Hypothalamus (tissue), 51 donors: Measurements from ENCODE around the gene FYN.
A peak's percentile ranks its signal among the peaks of the same experiment; 100 is the strongest.

Experiments
- DNase-seq, 51 donors: peaks; one replicate each; lab custom pipeline; 2025; lab: John Stamatoyannopoulos, UW

The FYN gene

DNA sequence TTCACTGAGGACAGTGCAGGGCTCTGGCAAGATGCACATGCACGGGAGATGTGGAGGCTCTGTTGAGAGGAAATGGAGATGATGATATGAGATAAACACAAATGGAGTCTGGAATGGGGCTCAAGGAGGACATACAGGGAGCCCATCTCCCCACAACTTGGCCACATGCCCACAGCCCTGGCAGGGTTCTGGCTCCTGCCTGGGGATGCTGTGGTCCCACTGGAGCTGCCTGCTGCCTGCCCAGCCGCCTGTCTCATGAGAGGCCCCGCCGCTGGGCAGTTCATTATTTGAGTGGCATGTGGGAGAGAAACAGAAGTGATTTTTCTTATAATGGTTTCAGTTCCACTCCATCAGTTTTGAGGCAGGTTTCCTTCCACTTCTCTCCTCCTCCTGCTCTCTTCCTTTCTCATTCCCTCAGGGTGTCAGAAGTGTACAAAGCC, 134.0 kb downstream of the FYN start:
- peak in 2 of 51 donors; percentile 14 to 25 for DNase-seq

DNA sequence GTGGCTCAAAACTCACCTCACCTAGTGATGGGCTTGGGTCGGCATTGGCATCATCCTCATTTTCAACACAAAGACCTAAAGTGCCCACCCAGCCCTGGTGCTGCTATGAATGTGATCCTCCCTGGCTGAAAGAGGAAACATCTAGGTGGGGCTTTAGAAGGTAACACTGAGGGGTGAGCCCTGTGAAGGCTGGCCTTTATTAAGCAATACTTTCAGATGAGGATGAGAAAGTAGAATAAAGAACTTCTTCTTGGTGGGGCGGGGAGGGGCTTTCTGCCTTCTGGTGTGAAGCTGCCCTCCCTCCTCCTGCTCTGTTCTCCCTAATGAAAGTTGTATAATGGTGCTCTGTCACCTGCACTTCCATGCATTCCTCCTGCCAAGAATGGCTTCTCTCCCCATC, 134.6 kb downstream of the FYN start:
- DNase-seq = no peak

DNA sequence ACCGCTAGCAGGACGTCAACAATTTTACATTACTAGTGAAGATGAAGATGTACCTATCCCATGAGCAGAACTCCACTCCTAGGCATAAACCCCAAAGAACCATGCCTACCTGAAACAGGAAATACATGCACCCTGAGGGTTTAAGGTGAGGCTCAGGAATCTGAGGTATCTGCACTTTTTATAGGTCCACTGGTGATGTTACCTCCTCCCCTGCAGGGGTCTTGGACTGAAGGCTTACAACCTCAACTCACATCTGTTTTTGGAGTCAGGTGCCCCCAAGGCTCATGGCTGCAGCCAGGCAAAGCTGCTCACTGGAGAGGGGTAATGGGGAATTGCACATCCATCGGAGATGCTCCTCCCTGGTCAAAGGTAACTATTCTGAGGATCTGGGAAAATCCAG, 135.1 kb downstream of the FYN start:
- DNase-seq = no peak

DNA sequence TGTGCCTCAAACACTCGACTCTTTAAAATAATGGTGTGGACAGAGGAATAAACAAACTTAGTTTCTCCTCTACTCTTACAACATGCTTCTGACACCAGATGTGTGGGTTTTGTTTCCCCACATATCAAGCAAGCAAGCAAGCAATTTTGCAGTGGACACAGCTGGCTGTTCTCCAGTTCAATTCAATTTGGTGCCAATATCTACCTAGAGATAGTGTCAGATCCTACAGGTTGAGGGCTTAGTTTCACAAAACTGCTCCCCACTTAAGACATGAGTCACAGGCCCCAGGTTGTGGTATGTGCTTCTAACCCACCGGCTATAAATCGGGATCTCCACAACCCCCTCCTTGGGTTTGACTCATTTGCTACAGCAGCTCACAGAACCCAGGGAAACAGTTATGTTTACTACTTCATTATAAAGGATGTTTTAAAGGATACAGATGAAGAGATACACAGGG, 136.2 kb downstream of the FYN start:
- DNase-seq = no peak

DNA sequence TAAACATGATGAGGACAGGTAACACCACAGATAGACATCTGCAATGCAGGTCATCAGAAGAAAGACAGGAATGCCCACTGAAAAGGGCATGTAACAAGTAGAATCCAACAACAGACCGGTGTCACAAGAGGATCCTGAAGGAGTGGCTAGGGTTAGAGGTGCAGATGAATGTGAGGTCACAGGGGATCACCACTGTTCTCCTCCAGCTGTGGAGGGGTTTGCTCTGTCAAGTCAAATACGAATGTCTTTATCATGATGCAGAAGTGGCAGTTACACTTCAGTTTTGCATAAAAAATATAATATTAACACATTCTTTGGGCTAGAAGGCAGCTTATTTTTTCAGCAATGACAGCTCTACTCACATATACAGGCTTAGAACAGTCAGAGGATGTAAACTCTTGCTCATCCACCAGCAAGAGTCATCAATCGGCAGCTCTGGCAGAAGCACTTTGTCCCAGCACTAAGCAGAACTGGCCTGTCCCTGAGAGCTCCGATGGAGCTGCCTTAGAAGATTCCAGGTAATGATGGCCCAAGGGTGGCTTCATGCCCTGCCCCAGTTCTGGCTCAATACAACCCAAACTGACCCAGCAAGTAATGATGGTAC, 137.1 kb downstream of the FYN start:
- DNase-seq = no peak

DNA sequence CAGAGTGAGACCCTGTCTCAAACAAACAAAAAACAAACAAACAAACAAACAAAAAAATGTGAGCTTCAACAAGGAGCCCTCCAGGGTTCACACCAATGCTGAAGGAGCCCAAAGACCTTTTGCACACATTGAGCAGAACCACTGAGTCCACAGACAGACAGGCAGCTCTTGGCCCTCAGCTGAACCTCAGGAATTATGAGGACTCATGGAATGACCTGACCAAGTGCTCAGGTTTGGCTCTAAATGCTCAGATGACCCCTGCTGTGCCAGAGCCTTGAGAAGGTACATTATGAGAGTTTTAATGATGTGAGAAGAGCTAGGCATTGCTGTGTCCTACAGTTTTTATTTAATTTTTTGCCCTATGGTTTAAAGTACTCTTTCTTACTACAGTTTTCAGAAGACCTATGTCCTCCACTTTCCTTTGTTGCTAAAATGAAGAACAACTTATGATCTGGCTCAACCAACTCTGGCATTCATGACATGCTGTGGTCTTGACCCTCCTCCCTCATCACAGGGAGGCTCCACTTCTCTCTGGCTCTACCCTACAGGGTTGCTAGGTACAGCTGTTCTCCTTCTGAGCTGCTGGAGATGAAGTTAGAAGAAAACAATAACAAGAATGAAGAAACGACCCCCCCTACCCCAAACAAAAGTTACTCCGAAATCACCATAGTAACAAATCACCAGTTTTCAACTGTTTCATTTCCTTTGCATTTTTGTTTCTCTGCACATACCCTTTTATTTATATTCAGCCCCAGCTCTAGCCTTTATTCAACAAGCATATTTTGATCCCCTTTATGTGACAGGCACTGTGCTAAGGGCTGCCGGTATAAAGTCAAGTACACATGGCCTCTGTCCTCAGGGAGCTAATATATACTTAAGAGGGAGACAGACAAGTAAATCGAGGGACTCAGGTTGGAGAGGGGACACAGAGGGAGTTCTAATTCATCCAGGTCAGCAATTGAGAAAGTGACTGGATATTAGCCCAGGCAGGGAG, 138.9 kb downstream of the FYN start:
- no peak for DNase-seq

DNA sequence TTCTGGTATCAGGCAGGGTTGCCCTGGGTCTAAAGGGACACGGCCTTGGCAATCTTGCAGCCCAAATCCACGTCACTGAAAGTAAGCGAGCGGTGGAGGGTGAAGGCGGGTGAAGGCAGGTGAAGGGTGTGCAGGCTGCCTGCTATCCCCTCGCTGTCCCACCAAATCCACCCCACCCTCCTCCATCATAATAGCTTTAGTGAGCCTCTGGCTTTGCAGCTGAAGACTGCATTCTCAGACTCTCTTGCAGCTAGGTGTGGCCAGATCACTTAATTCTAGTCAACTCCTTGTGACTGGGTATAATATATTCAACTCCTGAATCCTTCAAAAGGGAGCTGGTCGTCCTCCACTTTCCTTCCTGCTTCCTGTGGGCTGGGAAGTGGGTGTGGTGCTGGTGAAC, 140.9 kb downstream of the FYN start:
- no peak for DNase-seq

DNA sequence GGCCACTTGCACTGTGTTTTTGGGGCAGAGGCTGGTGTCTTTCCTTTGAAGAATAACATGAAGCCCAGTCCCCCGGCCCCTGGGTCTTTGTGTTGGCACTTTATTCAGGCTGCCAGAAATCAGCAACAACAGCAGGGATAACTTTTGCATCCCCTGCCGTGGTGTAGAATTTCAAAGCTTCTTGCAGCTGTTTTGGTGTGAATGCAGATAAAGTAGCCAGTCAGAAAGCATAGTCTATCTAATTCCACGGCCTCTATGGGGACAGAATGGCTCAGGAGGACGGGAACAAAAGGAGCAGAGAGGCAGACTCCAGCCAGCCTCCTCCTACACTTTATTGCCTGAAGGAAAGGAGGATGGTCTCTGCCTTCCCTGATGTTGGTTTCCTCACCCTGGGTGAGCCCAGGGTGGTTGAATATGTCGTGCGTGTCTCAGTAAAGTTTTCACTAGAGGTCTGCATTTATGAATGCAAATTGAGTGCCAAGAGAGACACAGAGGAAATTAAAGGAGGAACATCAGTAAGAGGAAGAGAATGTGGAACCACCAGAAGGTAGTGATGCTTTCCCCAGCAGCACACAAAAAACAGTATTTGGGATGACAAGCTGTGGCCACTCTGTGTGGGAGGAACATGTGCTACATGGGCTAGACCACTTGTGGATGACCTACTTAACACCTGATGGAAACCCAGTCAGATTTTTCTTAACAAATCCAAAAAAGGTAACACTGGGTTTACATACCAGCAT, 141.6 kb downstream of the FYN start:
- DNase-seq = peak in 2 of 51 donors; percentile 16 to 44

DNA sequence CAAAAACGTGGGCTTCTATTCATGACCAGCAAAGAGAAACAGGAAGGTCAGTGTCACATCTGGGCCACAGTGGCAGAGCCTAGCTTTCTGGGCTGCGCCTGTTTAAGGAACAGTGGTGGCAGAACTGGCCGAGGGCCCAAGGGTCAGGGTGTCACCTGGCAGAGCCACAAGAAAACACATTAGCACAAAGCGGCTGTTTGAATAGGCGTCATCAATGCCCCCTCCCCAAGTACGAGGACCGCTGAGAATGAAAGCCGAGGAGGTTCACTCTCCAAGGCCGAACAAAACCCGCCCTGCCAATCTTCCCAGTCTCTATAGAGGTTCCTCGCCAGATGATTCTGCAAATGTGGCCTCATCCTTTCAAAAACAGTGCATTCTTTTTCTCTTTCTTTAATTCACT, 142.4 kb downstream of the FYN start:
- peak in 38 of 51 donors; percentile 10 to 92 (median 68) for DNase-seq

DNA sequence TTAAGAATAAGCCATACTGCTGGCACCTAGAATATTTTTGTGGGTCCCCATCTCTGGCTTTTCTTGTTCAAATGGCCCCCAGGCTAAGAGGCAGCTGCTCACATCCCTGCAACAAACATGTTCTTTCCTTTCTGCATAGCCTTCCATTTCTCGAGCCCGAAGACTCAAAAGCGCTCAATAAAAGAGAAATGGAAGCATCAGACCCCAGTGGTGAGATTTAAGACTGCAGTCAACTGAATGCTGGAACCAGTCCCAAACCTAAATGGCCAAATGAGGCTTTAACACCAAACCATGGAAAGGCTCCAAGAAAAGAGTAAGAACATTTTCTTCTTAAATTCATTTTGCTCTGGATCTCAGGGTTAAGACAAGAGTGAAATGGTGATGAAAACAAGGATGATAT, 145.4 kb downstream of the FYN start:
- DNase-seq = no peak

DNA sequence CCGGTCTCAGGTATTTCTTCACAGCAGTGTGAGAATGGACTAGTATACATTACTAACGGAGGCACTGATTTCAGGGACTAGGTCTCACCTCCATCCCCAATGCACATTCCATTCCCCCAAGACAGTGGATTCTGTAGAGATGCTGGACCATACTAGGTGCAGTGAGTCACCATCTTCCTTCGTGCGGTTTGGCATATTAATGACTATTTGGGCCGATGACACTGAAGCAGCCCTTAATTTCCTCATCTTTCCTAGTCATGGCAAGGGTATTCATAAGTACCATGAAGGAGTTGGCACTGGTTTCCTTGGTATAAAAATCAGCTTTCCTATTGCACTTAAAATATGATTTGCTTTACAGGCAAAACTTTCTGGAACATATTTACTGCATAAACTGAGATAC, 146.2 kb downstream of the FYN start:
- no peak for DNase-seq

DNA sequence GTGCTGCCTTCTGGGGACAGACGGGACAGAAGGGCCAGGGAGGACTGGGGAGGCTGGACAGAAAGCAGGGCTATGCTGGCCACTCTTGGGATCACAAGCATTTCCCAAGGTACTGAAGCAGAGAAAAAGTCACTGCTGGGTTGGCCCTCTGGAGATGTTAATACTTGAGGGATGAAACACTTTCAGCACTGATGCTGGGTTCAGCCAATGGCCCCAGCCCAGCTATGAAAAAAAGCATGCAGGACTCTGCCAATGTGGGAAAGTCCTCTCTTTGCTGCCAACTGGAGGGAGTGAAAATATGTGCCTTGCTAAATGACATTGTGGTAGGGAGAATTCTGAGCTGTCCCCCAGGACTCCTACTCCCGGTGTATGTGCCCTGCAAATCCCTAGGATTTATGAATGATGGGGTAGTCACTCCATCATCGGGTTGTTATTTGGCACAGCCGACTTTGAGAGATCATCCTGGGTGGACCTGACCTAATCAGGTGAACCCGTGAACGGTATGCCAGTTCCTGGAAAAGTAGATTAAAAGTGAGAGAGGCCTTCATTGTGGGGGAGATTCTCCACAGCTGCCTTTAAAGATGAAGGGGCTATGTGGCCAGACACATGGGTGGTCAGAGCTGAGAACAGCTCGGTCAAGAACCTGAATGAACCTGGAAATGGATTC, 147.7 kb downstream of the FYN start:
- peak in 21 of 51 donors; percentile 10 to 69 (median 40) for DNase-seq

DNA sequence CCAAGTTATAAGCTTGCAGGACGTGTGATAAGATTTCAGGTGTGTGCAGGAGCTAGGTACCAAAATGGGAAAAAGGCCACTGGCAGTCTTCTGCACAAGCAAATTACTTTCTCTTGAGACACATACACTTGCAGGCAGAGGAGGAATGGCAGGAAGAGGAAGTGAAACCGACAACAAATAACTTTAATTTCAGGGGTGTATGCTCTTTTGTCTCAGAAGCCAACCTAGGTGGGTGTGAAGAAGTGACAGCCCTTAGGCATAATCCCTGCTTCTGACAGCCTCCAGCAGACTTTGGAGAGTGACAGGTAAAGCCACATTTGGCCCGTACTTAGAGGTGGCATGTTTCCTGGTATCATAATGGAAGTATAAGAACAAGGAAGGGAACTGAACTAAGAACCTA, 148.7 kb downstream of the FYN start:
- DNase-seq = no peak

DNA sequence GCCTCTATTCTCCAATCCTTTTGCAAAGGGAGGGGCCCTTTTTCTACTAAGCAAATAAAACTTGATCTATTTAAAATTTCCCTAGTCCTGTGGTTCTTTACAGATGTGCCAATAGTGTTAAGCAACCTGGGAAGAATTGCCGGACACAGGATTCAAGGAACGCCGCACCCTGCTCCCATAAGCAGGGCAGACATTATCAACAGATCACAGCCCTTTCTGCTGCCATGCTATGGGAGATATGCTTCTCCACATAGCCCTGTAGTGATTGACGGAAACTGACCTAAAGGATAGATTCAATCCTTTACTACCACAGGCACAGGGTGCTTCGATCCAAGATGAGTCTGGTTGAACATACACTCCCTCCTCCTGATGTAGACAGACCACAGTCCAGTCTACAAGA, 149.2 kb downstream of the FYN start:
- DNase-seq = no peak

DNA sequence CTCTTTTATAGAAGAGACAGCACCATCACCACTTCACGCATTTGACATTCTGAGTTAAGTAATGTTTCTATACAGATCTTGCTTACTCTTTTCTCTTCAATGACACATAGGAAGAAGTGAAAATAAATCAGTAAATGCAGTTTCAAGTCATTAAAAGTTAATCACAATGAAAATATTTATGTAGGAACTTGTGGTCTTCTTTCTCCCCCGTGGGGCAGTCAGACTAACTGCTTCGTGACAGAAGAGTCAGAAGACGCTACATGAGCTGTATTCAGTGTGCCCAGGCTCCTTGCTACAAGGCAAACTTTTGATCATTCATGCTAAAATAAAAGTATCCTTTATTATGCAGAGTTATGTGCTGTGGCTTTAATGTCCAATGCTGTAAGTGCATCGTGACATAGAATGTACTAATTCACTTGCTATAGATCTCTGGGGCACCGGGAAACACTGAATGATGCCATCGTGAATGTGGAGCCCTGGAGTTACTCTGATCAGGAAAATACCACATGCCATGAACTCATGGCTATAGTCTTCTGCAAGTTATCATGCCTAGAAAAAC, 149.8 kb downstream of the FYN start:
- DNase-seq = no peak

DNA sequence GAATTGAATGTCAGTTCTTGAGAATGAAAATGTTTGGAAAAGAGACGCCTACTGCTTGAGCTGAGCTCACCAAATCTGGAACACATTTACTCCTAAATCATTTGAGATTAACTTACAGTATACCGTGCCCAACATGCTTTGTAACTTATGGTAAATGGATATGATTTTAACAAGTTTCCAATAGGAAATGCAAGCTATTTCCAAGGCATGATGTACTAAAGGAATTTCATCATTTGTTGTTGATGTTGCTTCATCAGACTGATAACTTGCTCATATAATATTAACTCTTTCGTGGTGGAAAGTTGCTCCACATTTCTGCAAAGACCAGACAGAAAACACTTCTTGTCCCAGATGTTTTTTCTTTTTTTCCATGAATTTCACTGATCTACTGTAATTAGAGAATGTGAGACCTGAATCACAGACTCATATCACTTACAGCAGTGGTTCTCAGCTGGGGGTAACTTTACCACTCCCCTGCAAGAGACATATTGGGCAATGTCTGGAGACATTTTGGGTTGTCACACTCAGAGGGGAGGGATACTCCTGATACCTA, 151.0 kb downstream of the FYN start:
- DNase-seq = no peak

DNA sequence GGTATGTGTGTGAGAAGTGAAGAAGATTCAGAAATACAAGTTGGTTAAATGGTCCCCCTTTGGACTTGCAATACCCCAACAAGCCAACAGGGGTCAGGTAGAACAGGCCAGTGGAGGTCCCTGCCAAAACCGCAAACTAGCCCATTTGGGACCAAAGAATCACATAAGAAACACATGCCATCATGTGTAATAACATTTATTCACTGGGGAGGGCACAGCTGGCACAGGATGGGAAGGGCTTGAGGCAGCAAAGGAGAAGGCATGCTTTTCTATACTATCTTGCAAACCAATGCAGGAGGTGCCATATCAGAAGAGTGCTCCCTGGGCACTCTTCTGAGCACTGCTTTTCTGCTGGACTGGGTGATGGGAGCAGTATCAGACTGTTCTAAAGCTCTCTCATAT, 151.5 kb downstream of the FYN start:
- no peak for DNase-seq

DNA sequence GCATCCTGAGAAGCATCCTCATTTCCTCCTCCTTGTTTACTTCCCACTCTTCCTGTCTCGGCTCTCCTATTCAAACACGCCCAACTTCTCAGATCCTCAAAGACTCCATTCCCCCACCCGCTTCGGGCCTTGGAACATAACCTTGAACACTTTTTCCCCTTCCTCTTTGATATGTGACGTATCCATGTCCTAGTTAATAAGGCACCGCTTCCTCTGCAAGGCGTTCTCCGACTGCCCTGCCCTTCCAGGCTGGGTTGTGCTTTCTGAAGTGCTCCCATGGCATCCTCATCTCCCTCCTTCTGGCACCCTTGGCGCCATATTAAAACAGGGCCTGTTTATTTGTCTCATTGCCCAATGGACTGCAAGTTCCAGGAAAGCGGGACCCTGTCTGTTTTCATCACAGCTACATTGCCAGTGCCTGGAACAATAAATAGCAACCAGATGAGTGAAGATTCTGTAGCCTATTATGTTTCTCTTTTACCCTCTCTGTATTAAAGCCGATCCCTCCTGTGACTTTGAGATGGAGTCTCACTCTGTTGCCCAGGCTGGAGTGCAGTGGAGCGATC, 152.2 kb downstream of the FYN start:
- DNase-seq = no peak

DNA sequence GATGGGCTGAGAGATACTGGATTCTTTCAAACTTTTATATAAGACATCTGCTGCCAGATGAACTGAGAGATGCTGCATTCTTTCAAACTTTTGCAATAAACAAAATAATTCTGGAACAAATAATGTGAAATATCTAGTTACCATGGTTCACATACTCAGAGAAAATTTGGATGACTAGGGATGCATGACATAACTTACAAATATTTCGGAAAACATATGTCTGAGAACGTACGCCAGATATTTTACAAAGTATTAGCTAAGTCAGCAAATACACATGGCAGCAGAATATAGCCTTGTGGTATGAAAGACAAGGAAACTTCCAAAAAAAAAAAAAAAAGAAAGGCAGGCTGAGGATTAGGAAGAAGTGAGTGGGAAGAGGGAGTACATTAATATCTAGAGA, 154.3 kb downstream of the FYN start:
- no peak for DNase-seq

DNA sequence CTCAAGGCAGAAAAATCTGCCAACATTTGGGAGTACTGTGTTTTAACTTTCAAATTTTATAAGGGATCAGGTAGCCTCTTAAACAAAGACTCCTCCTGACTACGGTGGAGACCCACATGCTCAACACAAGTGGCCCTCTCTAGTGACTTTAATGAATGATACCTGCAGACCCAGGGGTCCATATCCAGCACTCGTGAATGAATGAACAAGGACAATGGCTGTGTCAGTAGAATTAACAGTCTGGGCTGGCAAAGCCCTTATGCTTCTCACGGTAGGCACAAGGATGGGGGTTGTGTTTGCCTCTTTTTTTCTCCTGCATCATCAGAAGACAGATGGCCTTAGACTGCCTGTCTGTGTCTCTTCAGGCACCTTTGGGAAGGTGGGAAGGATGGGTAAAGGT, 154.9 kb downstream of the FYN start:
- DNase-seq = no peak
